ENCODE data around the gene PTCD1.

PTCD1 gene, protein sequence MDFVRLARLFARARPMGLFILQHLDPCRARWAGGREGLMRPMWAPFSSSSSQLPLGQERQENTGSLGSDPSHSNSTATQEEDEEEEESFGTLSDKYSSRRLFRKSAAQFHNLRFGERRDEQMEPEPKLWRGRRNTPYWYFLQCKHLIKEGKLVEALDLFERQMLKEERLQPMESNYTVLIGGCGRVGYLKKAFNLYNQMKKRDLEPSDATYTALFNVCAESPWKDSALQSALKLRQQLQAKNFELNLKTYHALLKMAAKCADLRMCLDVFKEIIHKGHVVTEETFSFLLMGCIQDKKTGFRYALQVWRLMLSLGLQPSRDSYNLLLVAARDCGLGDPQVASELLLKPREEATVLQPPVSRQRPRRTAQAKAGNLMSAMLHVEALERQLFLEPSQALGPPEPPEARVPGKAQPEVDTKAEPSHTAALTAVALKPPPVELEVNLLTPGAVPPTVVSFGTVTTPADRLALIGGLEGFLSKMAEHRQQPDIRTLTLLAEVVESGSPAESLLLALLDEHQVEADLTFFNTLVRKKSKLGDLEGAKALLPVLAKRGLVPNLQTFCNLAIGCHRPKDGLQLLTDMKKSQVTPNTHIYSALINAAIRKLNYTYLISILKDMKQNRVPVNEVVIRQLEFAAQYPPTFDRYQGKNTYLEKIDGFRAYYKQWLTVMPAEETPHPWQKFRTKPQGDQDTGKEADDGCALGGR

DNA sequence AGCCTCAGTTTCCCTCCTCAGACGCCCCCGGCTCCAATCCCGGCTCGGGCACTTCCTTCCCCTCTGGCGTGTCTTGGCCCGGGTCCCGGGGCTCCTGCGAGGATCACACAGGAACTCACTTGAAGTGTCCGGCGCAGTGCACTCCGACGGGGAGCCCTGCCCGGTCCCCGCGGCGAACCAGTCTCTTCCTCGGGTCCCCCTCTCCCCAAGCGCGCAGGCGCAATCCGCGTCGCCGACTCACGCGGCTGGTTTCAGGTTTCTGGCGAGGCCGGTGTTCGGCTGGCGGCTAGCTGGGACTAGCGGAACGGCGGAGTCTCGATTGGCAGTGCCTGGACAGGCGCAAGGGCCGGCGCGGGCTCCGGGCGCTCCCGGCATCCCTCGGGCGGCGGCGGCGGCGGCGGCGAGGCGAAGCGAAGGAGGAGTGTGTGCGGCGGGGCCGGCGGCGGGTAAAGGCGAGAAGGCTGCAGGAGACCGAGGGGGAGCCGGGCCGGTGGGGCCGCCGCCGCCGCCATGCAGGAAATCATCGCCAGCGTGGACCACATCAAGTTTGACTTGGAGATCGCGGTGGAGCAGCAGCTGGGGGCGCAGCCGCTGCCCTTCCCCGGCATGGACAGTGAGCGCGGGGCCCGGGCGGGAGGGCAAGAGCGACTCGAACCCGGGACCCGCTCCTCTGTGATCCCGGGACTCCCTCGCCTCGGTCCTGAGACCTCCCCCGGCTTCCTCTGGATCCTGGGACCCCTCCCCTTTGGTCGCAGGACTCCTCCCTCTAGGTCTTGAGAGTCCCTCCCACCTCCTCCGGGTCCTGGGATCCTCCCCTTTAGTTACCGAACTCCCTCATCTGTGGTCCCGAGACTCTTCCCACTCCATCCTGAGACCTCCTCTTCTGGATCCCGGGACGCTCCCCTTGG, at the start of gene PTCD1, which contains the start of gene CPSF4:
TSS of gene PTCD1 (minus strand) at position 226 of the 908 bp plus-strand sequence. CDS start 3,556 bp downstream, outside the sequence.
TSS of gene CPSF4 (plus strand) at position 371 of the 908 bp plus-strand sequence. CDS start at position 511, 140 bp downstream.
- DNase-seq: peak; percentile 92

DNA sequence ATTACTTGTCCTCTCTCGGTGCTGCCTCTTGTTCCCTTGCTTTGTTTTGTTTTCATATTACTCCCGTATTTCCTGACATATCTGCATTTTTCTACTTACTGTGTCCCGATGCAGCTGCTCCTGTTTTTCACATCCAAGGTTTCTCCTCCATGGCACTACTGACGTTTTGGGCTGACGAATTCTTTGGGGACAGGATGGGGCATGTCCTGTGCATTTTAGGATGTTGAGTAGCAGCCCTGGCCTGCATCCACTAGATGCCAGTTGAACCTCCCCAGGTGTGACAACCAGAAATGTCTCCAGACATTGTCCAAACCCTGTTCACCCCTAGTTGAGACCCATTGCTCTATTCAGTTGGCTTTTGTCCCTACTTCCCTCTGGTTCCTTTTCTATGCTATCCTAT, 46.5 kb upstream of the PTCD1 start:
- no peak for DNase-seq

DNA sequence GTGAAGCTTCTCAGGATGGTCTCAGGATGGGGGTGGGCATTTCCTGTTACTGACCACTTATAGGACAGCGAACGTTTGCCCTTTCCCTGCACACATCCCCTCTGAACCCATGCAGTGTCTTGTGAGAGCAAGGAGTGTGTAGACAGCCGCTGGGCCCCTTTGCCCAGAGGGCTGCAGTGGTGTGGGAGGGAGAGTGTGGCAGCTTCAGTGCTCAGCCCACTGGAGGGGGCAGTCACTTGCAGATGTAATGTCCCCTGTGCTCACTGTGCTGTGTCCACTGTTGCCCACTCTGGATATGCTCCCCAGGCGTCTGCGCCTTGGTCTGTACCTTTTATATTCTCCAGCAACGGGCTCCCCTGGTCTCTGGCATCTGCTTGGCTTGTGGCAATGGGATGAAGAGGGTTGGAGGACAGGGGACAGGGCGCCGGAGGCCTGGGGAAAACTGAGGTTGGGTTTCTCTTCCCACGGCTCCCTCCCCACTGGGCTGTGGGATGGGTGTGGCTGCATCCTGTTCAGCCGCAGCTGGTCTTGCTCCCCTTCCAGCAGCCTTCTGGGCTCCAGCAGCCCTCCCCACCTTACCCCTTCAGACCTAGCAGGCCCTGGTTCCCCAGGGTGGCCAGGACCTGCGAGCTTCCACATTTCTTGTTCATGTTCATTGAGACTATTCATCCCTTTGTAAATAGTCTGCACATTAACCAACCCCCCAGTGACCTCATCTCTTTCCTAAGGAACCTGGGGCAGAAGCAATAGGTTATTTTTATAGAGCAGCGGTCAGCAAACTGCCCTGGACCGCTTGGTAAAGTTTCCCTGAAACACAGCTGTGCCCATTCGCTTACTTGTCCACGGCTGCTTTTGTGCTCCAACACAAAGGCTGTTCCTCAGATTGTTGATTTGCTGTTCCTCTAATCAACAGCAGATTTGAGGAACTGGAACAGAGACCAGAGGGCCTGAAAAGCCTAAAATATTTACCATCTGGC, 40.2 kb upstream of the PTCD1 start:
- no peak for DNase-seq

DNA sequence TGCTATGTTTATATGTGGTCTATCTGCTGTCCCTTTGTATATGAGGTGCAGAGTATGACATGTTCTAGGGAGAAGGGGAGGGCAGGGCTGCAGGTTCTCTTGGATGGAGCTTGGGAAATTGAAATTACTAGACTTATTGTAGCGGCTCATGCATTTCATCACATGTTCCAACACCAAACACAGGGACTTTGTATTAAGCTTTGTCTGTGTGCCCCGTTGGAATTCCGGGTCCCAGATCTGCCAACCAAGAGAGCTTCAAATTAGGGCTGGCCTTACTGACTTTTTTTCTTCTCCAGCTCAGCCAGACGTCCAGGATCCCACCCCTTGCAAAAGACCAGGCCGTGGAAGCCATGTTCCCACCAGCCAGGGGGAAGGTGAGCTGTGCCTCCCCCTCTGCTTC, 37.5 kb upstream of the PTCD1 start:
- DNase-seq: no peak

DNA sequence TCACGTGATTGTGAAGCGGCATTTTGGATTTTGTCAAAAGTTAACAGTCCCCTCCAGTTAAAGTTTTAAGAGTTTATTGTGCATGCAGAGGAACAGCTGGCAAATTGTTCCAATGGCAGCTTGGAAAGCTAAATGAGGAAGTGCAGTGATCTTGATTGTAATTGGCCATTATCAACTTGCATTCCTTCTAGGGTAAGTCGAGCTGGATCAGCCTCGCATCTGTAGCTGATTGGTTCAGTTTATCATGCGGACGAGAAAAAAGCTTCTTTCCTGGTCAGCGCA, 34.7 kb upstream of the PTCD1 start:
- peak; percentile 22 for DNase-seq

DNA sequence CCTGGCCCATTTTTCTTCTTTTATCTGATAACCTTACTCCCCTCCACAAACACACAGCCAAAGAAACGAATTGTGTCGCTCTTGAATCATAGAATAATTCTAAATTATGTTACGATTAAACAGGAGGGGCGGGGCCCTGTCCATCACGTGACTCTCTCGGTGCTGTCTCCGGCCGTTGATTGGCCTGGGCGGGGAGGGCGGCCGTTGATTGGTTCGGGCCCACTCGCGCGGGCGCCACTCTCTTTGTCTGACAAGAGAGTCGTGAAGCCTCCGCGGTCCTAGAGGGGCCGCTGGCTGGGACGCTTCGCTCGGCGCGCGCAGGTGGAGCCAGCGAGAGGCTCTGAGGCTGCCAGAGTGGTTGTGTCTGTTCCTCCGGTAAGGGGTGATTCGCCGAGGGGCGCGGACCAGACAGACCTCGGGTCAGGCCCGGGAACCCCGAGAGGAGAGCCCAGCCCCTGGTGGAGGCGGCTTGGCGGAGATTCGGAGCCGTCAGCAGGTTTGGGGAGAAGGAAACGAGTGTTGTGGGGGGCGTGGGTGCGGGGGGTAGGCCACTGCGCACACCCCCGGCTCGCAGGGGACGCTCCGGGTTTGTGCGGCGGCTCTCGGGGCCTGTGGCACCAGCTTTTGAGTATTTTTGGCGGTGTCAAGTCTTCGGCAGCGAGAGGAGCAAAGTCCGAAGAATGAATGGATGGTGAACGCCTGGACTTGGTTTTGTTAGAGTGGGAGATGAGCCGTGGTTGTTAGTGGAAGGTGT, 34.1 kb upstream of the PTCD1 start, which contains the start of gene ZNF789:
TSS of gene ZNF789 (plus strand) at position 330 of the 754 bp plus-strand sequence. CDS start 3,567 bp downstream, outside the sequence.
- peak; percentile 97 for DNase-seq

DNA sequence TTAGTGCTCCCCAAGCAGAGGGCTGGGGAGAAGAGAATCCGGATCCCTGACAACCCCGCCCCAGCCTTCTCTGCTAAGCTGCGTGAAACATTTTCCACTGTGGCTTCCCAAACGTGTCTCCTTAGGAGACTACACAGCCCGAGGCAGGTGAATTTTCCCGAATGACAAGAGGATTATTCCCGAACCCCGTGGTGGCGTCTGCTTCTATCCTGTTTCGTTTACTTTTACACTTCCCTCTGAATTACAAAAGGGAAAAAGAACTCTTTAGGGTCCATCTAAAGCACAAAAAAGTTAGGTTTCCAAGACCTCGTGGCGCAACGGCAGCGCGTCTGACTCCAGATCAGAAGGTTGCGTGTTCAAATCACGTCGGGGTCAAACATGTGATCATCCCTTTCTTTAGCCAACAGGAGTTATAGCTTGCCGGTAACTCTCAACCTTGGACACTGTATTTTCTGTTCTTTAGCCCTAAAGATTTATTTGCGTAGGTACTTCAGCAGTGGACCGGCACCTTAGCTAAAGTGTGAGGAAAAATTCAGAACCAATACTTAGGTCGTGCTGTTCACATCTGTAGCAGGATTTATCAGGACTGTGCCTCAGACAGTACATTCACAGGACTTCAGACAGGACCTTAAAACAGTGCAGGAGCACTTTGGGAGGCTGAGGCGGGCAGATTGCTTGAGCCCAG, 30.9 kb upstream of the PTCD1 start:
- DNase-seq: no peak

DNA sequence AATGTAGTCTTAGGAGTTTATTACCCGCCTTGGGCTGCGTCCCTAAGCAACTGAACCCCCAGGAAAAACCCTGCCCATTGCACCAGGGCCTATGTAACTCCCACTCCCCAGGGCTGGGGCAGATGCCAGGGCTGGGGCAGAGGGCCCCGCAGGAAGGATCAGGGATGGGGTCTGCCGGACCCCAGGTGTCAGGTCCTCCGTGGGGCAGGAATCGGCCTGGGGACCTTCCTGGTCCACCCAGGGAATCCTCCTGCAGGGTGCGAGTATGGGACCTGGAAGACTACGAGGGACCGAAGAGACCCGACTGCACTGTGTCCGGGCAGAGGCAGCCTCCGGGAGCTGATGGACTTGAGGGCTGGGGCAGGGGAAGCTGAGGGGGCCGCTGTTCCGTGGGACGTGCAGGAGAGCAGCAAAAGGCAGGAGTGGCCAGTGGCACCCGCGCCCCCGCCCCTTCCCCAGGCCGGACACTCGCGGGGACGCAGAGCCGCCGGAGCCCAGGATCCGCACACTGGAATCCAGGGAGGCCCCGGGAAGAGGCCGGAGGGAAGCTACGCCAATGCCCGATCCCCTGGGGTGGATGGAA, 29.8 kb upstream of the PTCD1 start:
- no peak for DNase-seq

DNA sequence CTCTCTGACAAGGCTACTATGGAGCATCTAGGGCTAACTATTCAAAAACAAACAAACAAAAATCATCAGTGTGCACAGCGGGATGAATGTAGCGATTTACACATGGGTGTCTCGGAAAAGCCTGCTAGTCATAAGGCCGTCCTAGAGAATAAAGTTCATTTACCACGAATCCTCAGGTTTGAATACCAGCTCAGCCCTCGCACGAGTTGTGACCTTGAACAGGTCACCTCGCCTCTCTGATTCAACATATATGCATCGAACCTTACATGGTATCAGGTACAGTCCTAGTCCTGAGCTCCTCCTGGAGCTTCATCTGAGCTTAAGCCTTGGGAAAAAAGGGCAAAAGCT, 26.8 kb upstream of the PTCD1 start:
- DNase-seq: no peak

DNA sequence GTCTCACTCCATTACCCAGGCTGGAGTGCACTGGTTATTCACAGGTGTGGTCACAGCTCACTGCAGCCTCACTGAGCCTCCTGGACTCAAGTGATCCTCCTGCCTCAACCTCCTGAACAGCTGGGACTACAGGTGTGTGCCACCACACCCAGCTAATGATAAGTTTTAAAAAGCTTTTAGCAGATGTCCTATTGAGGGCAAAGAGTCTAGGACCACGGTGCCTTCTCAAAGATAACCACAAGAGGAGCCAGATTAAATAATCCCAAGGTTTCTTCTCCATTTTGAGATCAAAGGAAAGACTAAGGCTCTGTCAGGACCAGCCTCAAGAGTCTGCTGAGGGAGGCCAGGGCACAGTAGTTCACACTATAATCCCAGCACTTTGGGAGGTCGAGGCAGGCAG, 22.6 kb upstream of the PTCD1 start:
- DNase-seq: no peak

DNA sequence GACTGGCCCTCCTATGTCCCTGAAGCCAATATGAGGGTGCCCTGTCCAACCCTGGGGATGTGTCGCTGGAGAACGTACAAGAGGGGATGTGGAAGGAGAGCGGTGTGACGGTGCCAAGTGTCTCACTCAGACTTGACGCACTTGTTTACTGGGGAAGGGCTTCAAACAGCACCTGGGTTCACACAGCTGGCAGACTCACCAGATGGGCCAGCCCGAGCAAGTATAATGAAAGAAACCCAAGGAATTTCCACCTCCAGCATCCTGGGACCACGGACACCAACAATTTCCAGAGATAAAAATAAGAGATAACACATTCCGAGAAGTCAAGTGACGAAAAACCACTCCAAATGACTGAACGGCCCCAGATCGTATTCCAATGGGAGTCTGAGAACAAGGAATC, 22.1 kb upstream of the PTCD1 start:
- no peak for DNase-seq

DNA sequence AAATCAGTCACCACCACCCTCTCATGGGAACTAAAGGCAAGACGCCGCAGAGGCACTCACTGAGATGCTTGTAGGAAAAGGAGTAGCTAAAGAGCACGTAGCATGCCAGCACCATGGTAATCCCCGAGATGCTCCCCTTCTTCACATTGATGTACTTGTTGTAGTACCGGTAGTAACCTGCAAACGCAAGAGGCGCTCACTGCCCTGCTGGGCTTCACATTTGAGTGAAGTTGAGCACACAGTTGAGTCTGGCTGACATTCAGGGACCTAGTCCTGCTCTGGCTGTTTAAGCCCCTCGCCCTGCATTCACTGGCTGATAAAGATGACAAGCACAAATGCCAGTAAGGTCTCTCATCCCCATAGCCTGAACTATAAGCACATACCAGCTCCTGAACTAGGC, 20.5 kb upstream of the PTCD1 start:
- no peak for DNase-seq

DNA sequence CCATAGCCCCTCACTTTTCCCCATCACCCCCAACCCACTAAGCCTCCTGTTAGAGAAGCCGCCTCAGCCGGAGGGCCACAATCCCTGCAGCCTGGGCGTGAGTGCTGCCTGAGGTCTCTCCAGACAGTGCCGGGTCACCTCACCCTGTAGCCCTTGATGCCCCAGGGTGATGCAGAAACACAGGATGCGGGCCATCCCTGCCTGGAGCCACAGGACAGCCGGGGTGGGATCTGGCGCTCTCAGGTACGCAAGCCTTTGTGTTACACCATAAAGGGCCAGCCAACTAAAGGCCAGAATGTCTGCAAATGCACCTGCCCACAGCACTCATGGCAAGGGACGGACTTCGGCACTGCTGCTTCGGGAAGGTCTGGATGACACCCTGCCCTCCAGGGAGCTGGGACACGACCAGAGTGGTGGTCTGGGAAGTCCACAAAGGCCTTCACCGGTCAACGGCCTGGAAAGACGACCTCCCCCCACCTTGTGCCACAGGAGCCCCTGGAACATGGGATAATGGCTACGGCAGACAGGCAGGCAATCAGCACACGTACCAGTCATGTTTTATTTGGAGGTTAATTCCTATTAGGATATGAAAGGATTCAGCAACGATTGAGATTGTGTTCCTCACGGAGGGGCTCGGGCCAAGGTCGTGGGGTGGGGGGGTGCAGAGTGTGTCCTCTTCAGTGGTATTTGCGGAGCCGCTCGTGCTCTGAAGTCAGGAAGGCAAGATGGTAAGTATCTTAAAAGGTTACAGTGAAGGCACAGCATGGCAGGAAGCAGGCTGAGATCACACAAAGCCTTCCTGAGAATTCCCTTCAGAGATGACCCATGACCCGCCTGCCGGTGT, 19.3 kb upstream of the PTCD1 start:
- DNase-seq: no peak

DNA sequence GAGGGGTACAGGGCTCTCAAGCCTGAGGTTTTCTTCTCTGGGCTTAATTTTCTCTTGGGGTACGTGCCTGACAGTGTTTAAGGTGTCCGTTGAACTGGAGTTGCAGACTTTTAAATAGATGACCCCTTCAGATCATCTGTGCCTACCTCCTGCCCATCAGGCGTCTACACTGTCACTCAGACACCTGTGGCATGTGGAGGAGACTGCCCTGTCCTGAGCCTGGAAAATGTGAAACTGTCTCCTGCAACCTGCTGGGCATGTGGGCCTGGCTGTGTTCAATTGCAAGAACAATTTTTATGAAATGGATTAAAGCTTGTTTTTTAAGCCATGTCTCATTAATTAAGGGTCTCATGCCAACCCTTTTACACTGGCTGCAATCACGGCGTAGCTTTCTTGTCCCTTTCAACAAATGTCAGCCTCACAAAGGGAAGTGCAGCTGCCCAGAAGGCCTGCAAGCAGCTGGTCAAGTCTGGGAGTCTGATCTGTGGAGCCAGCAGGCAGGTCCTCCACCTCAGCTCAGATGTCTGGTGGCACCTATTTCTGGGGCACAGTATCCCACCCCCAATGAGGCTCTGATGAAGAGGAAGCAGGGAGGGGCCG, 18.6 kb upstream of the PTCD1 start:
- DNase-seq: no peak

DNA sequence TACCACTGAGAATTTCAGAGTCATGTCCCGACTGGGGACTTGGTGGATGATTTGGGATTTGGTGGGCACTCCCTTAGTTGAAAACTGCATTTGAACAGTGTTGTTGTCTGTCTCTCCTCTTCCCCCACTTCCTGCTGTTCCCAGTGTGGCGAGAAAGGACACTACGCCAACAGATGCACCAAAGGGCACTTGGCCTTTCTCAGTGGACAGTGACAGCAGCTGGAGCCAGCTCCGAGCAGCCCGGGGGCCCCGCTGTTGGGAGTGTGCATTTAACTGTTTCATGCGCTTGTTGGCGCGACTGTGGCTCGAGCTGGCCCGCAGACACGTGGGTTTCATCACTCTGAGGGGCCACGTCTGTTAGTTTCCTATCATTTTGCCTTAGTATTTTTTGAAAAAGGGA, 17.7 kb upstream of the PTCD1 start:
- DNase-seq: no peak

DNA sequence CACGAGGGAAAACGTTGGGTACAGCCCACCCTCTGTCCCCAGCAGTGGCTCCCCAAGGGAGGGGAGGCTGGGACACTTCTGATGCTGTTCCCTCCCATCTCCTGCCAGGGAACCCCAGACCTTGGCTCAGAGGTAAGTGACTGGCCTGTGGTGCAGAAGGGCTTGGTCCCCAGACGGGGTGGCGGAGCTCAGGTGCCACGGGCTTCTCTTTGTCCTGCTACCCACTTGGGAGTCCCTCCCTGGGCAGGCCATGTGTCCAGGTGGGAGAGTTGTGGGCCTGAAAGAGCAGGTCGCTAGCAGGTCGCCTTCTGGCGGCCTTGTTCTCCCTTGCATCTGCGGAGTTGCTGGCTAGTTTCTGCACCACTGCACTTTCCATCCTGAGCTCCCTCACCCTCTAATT, 17.3 kb upstream of the PTCD1 start:
- no peak for DNase-seq

DNA sequence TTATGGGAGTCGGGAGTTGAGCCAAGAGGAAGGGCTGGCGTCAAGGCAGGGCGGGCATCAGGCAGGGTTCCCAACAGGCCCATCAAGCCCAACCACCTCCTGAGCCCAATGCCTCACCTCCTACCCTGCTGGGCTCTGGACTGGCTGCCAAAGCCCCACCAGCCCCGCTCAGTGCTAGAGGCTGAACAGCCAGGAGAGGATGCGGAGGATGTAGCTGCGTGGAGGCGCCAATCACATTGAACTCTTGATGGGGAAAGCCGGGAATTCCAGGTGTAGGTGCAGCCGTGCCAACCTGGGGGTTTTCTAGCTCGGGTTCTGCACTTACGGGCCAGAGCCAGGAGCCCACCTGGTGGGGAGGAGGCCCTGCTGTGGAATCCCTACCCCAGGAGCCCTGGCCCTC, 14.5 kb upstream of the PTCD1 start:
- DNase-seq: no peak

DNA sequence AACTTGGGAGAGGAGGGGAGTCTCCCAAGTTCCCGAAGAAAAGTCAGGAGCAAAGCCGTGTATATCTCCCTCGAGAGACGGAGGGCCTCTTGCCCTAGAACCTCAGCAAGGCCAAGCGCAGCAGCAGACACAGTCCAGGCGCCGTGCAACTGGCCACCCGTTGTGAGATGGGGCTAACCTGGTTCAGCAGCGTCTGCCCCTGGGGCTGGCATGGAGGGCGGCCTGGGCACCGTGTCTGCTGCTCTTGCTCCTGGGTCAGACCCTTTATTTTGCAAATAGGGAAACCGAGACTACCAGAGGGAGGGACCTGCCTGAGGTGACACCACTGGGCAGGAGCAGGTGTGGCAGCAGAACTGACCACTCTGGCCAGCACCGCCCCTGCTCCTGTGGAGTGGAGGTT, 13.9 kb upstream of the PTCD1 start:
- no peak for DNase-seq

DNA sequence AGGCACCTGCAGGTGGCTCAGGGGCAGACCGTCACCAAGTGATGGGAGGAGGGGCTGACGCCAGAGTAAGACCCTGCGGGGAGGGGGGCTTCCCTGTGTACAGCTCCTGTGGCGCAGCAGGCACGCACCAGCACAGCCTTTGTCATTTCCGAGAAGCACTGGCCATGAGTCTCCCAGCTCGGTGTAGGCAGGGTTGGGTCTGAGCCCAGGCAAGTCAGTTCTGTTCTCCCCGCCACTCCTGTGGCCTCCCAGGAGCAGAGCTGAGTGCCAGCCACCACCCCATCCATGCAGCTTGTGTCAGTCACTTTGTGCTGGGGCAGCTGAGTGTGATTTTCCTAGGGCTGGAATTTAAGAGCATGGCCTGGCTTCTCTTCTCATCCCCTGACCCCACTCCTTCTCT, 13.3 kb upstream of the PTCD1 start:
- no peak for DNase-seq

All from NCI-H146 (cell line).